Activated B cell treated with CpG ODN at 0.5 μM for 24 hours (primary cell): ENCODE measurements around the gene ACSS3. TPM values are rescaled to one million over a fixed set of nuclear protein-coding genes. Genes with fewer than 3 reads are reported as not detected.

Experiments used
- ATAC-seq: fragments of 200-7000 bp; cut with Tn5 transposase; one replicate; pipeline ENCODE4 v1.10.0; 2021; ENCODE audit warnings: low read depth, mild to moderate bottlenecking, moderate library complexity
- CTCF ChIA-PET: fragments of 350-600 bp; sonication (Branson Sonifier 250); formaldehyde crosslinking; loops from one replicate; lab custom pipeline; 2021; ENCODE audit warnings: antibody characterized with exemption; lab: Charles Lee
- POLR2A ChIA-PET: fragments of 350-600 bp; sonication (Branson Sonifier 250); formaldehyde crosslinking; loops from one replicate; lab custom pipeline; 2021; ENCODE audit warnings: antibody characterized with exemption; lab: Charles Lee
- DNase-seq: peaks from one replicate; pipeline ENCODE4 v3.0.0; 2022
- H3K27ac Mint-ChIP-seq: one replicate; pipeline ENCODE4 v1.8.0; 2020; ENCODE audit warnings: mixed read lengths
- H3K27me3 Mint-ChIP-seq: one replicate; pipeline ENCODE4 v1.8.0; 2021; ENCODE audit warnings: mixed read lengths
- H3K36me3 Mint-ChIP-seq: one replicate; pipeline ENCODE4 v1.8.0; 2021; ENCODE audit warnings: low read depth, mixed read lengths
- H3K4me1 Mint-ChIP-seq: one replicate; pipeline ENCODE4 v1.8.0; 2021; ENCODE audit warnings: mixed read lengths
- H3K4me3 Mint-ChIP-seq: one replicate; pipeline ENCODE4 v1.8.0; 2020; ENCODE audit warnings: mild to moderate bottlenecking, mixed read lengths
- H3K9me3 Mint-ChIP-seq: one replicate; pipeline ENCODE4 v1.8.0; 2020; ENCODE audit warnings: mixed read lengths
- CTCF ChIP-seq: fragments of 200-600 bp; IDR thresholded peaks from one replicate; pipeline ENCODE4 v1.8.0; 2022; ENCODE audit warnings: antibody characterized with exemption, mild to moderate bottlenecking
- intact Hi-C: fragments of 100-400 bp; cut with micrococcal nuclease; formaldehyde crosslinking; loops from one replicate; pipeline ENCODE4 v1.15.1; 2024
- total RNA-seq: library from RNA; stranded (reverse); gene quantifications from 2 replicates; pipeline ENCODE4 v1.2.3, GENCODE V29; 2022

Gene ACSS3
- total RNA-seq, 1 donor from 2014 or later = not detected

- intact Hi-C loops = no loop called here
- no peak for TF ChIP-seq CTCF
- peaks cover 2% of the 10 kb centered on the region for H3K9me3 Mint-ChIP-seq
- no peak for ATAC-seq
- H3K27ac Mint-ChIP-seq = no peak overlapping the region
- ChIA-PET CTCF (no interaction called here), POLR2A (no interaction called here)
- H3K27me3 Mint-ChIP-seq = no peaks in the 10 kb centered on the region
- DNase-seq = no peak
- H3K4me1 Mint-ChIP-seq = no peaks in the 10 kb centered on the region
- no peaks in the 10 kb centered on the region for H3K36me3 Mint-ChIP-seq
- H3K4me3 Mint-ChIP-seq = no peak overlapping the region
Observed at GRCh38 chr12:81150382-81150781, 72.5 kb downstream of the ACSS3 start.

GRCh38 chr12:81159856-81160255, 82.0 kb downstream of the ACSS3 start:
- TF ChIP-seq CTCF = no peak
- POLR2A ChIA-PET = no interaction called here
- CTCF ChIA-PET = no interaction called here
- DNase-seq = no peak
- H3K27ac Mint-ChIP-seq = no peak overlapping the region
- intact Hi-C loops = no loop called here
- H3K27me3 Mint-ChIP-seq = no peaks in the 10 kb centered on the region
- no peaks in the 10 kb centered on the region for H3K4me1 Mint-ChIP-seq
- no peak overlapping the region for H3K4me3 Mint-ChIP-seq
- no peaks in the 10 kb centered on the region for H3K36me3 Mint-ChIP-seq
- no peak for ATAC-seq
- no peaks in the 10 kb centered on the region for H3K9me3 Mint-ChIP-seq

GRCh38 chr12:81161680-81162079, 83.8 kb downstream of the ACSS3 start:
- no peaks in the 10 kb centered on the region for H3K9me3 Mint-ChIP-seq
- POLR2A ChIA-PET = no interaction called here
- H3K4me3 Mint-ChIP-seq = no peak overlapping the region
- H3K27ac Mint-ChIP-seq = no peak overlapping the region
- CTCF ChIA-PET = no interaction called here
- ATAC-seq (no peak), DNase-seq (no peak)
- no peak for TF ChIP-seq CTCF
- H3K27me3 Mint-ChIP-seq = no peaks in the 10 kb centered on the region
- intact Hi-C loops = no loop called here
- H3K36me3 Mint-ChIP-seq = no peaks in the 10 kb centered on the region
- H3K4me1 Mint-ChIP-seq = no peaks in the 10 kb centered on the region

GRCh38 chr12:81162391-81163136, 84.7 kb downstream of the ACSS3 start:
- H3K4me3 Mint-ChIP-seq = no peak overlapping the region
- no peaks in the 10 kb centered on the region for H3K4me1 Mint-ChIP-seq
- no peaks in the 10 kb centered on the region for H3K9me3 Mint-ChIP-seq
- intact Hi-C loops = no loop called here
- POLR2A ChIA-PET = no interaction called here
- no peaks in the 10 kb centered on the region for H3K36me3 Mint-ChIP-seq
- CTCF ChIA-PET = no interaction called here
- no peak overlapping the region for H3K27ac Mint-ChIP-seq
- ATAC-seq (no peak), DNase-seq (no peak)
- no peaks in the 10 kb centered on the region for H3K27me3 Mint-ChIP-seq
- TF ChIP-seq CTCF = no peak

- DNase-seq = no peak
- Mint-ChIP-seq H3K27ac (no peak overlapping the region), H3K36me3 (no peaks in the 10 kb centered on the region), H3K4me3 (no peak overlapping the region), H3K4me1 (no peaks in the 10 kb centered on the region), H3K27me3 (no peaks in the 10 kb centered on the region), H3K9me3 (no peaks in the 10 kb centered on the region)
- CTCF ChIA-PET = no interaction called here
- TF ChIP-seq CTCF = no peak
- intact Hi-C loops = no loop called here
- no peak for ATAC-seq
- POLR2A ChIA-PET = no interaction called here
Observed at GRCh38 chr12:81164827-81165226, 86.9 kb downstream of the ACSS3 start.
